Inferior parietal cortex (tissue), 1 donor: ENCODE data around the gene APCDD1.
"Not testable (repeated sequence)": the region's sequence is repeated elsewhere in the genome, so short reads cannot be mapped to it uniquely, and the experiment has no call there.

Source experiments
- DNase-seq: peaks from one replicate; pipeline ENCODE4 v3.0.0-alpha.2; 2016; ENCODE audit errors: extremely low spot score

APCDD1 gene

DNA sequence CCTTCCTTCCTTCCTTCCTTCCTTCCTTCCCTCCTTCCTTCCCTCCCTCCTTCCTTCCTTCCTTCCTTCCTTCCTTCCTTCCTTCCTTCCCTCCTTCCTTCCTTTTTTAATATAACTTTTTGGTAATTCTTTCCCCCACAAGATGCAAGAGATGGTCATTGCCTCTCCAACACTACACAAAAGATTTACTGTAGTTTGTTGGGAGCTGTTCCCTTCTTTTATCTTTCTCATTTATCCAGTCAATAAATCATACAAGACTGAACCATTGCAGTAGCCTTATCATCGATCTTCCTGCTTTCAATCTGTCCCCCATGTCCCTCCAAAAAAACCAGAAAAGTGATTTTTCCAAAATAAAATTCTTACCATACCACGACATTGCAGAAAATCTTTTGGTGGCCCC is 8.2 kb downstream of the APCDD1 start:
- no peak for DNase-seq

DNA sequence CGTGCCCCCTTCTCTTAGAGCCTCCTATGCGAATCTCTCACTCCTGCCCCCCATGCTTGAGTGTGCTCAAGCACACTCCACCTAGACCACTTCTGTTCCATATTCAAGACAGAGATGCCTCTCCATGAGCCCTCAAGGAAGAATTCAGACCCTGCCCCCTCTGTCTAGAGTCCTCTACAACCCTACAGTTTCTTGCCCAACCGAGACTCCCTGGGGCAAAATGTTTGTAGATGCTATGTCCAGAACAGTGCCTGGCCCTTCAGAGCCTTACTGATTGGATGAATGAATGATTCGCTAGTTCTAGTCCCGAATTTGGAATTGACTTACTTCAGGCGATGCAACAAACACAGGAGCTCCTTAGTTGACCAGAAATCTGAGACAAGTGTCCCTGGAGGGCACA is 8.7 kb downstream of the APCDD1 start:
- no peak for DNase-seq

DNA sequence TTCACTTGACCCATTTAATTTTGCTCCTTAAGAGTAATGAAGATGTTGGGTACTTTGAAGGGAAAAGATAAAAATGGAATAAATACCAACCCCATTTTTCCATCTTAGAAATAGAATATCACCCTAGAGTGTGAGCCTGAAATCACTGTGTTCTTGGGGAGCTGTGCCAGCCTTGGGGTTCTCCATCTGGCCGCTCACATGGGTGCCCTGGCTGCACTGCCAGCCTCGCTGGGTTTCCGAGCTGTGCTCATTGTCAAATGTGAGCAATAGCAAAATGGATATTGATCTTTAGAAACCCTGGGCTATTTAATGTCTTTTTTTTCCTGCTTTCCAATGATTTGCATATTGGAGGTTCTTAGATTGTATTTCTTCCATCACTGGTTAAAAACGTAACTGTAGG is 9.3 kb downstream of the APCDD1 start:
- no peak for DNase-seq

DNA sequence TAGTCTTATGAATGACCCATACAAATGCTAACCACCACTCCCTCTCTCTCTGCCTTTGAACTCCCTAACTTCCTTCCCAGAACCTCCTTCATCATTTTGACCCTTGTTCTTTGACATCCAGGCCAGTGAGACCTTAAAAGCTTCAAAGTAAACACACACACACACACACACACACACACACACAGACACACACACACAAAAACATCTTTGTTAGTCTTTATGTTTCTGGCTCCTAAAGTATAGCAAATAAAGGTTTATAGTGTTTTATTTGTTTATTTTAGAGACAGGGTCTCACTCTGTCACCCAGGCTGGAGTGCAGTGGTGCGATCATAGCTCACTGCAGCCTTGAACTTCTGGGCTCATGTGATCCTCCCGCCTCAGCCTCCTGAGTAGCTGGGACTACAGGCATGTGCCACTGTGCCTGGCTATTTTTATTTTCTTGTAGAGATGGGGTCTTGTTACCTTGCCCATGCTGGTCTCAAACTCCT is 9.8 kb downstream of the APCDD1 start:
- DNase-seq, result not testable (repeated sequence)

DNA sequence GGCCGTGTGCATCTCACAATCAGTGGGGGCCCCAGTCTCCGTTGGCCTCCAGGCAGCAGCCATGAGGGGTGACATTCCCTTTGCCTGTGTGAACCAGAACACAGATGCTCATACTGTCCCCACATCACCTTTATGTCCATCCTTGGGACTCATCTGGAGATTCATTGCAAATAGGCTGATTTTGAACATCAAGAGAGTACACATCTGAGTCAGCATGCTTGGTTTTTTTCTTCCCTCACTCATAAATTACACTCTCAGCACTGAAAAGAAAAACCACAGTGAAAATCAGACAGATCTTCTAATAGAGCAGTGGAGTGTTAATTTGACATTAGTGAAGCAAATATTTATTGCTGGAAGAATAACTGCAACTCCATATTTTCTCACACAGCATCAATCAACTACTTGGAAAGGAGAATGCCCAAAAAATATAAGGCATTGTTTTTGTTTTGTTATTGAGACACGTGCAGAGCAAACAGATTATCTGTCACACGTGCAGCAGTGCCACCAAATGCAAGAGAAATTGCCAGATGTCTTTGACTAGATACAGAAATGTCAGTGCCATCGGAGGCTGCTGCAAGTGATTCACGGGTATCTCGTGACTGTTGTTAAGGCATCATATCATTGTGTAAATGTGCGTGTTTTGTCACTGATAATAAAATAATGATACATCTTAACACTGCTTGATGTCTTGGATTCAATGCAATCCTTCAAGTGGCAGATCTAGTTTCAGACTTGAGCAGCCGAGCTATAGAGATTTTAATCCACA is 10.9 kb downstream of the APCDD1 start:
- DNase-seq, result no peak

DNA sequence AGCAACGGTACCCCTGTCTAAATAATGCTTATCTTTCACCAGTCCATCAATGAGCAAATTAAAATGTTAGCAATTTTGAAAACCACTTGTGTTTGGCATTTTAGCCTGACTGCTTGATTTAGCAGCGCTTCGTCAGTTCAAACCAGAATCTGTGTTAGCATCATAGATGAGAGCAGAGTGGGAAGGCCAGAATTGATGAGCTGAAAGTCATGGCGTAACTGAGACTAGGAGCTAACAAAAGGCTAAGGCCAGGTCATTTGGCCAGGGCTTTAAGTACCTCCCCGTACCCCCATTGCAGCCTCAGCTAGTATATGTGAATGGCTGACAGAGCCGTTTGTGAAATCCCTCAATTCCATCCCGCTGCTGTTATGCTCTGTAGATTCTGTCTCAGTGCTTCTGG is 16.0 kb downstream of the APCDD1 start:
- DNase-seq, result no peak

DNA sequence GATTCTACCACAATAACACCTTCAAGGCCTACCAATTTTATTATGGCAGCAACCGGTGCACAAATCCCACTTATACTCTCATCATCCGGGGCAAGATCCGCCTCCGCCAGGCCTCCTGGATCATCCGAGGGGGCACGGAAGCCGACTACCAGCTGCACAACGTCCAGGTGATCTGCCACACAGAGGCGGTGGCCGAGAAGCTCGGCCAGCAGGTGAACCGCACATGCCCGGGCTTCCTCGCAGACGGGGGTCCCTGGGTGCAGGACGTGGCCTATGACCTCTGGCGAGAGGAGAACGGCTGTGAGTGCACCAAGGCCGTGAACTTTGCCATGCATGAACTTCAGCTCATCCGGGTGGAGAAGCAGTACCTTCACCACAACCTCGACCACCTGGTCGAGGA is 17.1 kb downstream of the APCDD1 start:
- DNase-seq, result no peak

DNA sequence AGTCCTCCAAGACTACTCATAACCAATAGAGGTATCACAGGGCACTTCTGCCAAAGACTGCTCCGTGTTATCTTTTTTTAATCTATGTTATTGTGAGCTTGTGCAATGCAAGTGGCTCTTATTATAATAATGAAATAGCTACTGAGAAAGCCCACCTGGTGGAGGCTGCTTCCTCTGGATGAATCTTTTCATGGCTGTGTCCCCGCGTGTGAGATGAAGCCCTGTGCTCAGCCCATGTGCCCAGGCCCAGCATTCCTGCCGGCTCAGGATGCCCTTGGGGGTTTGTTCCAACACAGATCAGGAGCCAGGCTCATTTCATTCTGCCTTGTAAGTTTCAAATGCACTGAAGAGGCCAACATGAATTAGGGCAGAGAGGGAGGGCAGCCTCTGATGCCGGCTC is 18.7 kb downstream of the APCDD1 start:
- DNase-seq, result no peak

DNA sequence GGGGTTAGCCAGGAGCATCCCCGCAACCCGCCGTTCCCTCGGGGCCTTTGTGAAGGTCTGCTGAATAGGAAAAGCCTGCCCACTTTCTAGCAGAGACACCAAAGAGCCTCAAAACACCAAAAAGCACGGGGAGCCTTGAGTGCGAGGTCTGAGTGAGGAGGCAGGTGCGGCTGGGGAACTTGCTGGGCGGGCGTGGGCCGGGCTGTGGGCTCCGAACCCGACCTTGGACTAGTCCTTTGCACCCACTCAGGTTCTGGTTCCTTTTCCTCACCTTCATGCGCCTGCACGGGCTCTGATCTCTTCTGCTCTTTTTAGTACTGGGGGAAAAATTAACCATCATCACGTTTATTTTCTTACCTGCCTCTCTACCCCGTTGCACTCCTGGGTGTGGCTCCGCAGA is 19.9 kb downstream of the APCDD1 start:
- no peak for DNase-seq

DNA sequence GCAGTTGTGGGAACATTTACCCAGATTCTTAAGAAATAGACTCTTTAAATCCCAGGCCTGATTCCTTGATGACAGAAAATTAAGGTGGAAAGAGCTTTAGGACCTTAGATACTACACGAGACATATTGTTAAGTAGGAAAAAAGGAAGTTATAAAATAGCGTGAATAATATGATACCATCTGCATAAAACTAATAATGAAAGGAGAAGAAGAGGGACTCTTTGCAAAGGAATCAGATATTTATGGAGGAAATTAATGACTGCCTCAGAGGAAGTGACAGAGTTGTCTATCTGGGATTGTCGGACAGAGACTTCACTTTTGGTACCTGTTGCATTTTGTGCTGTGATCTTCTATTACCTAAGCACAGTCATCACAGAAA is 20.8 kb downstream of the APCDD1 start:
- no peak for DNase-seq

DNA sequence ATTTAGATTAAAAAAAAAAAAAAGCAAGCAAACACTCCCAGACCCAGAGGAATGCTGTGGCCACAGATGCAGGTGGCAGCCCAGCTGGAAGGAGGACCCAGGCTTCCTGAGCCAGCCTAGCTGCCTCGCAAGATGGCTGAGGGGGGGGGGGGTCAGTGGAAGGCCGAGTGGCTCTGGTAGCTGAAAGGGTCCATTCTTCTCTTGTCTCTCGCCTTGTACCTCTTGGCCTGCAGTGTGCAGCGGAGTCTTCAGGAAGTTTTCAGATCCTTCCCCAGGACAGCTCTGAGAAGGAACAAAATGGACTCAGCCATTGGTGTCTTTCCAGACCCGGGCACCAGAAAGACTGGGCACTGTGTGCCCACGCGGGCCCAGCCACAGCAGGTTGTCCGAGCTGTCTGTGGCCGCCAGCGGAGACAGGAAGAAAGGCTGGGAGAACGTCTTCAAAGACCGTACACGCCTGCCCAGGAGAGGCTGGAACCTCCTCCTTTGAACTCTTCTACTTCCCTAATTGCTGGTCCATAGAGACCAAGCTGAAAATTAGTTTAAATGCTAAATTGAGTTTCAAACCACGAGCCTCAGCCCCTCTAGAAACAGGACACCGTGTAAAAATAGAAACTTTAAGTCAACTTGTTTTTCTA is 21.3 kb downstream of the APCDD1 start:
- no peak for DNase-seq

DNA sequence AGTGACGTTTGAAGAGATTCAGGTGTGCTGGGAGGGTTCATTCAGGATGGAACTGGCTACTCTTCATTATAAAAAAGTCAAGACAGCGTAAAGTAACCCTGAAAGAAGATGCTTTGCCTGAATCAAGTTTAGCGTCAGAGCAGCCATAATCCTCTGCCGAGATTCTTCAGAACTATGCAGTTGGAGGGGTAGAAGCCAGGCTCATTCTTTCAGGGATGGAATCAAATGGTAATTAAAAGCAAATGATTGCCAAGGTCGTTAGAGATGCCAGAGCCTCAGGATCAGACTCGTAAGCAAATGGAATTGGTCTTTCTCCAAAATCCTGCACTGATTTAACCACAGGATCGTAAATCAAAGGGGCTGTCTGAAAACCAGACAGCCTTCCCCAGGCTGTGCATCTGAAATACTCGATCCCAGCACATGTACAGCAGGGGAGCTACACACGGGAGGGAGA is 21.9 kb downstream of the APCDD1 start:
- no peak for DNase-seq

DNA sequence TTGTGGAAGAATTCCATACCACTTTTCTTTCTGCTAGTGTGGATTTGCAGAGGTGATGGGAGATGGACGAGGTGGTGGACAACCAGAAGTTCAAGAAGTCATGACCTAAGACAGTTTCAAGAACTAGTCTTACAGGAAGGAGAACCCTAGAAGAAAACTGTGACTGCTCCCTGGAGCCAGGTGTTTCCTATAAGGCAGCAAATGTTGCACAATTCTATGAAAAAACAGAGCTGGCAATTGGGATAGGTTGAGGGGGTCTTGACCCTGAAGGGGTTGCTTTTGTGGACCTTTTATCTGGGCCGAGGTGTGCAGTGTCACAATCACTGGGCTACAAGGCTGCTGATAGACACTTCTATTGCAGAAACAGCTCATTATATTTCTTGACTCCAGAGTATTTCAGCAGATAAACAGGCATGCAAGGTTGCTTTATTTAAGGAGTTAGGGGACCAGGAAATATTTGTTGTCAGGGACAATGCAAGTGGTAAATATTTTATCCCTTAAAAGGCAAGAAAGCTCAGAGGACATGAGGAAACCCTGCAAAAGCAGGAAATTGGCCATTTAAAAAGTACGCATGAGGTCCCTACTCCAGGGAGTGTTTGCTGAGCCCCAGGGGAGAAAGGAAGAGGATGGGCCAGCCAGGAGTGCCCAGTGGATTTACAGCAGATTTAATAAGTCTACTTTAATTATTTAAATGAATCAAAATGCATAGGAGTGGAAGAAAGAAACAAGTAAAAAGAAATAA is 22.9 kb downstream of the APCDD1 start:
- DNase-seq, result no peak

DNA sequence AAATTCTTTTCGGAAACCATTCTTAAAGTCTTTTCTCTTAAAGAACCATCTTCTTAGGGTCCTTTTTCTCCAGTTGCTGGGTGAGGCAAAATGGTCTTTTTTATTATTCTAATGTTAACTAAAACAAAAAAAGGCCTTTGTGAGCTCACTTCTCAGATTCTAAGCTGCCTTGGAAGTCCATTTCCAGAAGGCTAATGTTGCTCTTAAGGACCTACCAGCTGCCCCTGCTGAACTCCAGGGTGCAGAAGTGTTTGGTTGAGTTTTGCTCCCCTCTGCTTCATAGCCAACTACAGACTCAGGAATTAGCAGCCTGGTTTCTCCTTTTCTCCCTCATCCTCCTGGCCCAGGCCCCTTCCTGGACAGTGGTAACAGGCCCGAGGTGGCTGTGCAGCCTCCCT is 23.4 kb downstream of the APCDD1 start:
- no peak for DNase-seq

DNA sequence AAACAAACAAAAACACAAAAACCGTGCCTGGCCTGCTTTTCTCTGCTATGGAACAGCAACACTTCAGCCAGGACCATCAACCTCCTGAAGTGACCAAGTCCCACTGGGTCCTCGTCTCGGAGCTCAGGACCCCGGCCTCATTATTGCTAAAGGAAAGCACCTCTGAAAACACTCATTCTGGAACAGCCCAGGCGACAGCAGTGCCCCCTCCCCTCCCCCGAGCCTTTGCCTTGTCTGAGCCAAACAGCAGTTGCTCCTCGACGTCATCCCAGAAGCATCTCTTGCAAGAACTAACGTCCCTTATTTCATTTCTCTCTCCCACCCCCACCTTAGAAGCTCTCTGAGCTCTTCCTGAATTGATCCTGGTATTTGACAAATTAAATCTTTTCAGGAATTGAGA is 27.4 kb downstream of the APCDD1 start:
- no peak for DNase-seq

DNA sequence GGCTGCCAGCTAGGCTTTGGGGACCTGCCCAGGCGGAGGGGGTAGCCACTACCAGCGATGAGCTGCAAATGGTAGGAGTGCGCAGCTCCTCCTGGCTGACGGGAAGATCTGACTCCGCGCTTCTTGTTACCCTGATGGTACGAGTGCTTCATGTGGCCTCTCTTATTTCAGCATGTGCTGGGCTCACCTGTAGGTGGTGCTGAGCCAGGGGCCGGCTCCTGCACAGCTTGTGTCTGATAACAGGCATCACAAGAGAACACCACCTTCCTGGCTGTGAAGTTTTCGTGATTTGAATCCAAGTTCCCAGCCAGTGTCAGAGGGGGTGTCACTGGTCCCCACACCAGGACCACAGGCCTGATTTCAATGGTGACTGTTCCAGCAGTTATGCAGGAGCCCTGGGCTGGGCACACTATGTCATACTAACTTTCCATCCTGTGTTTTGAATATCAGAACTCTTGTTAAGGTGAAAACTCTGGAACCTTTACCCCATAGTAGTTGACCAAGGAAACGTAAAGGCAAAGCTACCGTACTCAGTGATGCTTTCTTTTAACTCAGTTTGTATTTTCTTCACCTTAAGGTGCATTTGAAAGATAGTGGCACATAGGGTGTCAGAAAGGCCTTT is 28.0 kb downstream of the APCDD1 start:
- DNase-seq, result no peak

DNA sequence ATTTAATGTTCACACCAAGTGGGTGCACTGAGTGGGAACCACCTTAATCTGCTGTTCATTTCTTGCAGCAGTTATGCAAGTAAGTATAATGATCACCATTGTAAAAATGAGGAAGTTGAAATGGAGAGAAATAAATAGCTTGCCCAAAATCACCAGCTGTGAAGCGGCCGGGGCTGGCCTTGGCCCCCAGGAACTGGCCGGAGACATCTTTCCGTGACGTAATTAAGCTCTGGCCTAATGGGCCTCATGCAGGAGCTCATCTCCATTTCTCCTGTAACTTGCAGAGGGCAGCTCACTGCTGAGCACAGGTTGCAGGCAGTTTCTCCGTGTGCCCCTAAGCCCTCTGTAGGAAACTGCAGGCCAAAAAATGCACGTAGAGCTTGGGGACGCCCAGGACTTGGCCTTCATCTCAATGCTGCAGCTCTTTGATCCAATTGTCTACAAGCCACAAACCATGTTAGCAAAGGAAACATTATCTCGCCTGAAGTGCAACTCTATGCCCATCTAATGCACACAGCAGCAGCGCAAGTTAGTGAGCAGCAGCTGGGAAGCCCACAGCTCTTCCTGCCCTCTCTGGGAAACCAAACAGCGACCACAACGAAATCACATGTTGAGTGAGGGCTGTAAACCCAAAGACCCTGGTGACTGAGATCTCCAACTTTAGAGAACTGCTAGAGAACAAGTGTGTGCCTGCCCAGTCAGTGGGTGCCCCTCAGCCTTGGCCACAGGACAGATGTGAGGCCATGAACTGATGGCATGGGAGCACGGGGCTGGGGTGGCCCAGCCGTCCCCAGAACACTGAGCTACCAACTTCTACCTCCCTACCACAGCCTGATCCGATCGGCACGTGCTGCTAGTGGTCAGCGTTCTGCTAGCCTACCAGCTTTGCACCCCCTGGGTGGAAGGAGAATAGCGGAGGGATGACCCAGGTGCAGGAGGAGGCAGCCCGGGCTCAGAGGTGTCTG is 28.8 kb downstream of the APCDD1 start:
- no peak for DNase-seq

DNA sequence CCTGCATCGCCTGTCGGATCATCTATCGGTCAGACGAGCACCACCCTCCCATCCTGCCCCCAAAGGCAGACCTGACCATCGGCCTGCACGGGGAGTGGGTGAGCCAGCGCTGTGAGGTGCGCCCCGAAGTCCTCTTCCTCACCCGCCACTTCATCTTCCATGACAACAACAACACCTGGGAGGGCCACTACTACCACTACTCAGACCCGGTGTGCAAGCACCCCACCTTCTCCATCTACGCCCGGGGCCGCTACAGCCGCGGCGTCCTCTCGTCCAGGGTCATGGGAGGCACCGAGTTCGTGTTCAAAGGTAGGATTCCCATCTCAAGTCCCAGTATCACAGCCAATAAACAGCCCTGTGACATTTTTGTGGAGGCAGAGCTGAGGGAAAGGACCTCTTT is 31.0 kb downstream of the APCDD1 start:
- DNase-seq, result no peak

DNA sequence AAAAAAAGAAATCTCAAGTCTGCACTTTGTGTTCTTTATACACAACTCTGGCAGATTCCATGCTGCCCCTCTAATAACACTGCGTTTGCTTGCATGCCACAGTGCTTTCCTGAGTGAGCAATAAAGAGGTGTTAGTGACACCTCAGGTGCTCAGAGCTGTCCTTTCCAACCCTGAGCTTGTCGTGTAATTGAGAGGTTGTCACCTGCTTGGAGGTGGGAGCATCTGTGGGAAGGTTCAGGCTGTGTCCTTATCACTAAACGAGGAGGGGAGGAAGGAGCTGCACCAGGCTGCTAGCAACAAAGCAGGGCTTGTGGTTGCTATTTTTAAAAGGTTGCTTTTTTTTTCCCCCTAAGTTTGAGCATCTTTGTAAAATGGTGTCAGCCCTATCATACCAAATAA is 31.9 kb downstream of the APCDD1 start:
- no peak for DNase-seq

DNA sequence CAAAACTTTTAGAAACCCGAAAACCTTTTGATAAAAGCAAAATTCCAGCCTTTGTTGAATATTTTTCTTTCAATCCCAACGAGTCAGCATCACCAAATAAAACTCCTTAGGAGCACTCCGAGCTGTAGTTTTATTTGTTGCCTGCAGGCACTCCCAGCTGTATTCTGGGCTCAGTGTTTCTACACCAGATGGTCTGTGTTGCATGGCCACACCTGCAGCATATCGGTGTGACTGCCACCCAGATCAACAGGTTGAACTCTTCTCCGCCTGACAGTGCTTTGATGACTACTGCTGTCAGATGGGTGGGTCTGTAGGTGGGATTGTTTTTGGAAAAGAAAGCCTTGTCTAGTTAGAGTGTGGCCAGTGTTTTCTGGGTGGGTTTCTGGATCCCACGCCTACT is 32.7 kb downstream of the APCDD1 start:
- no peak for DNase-seq

DNA sequence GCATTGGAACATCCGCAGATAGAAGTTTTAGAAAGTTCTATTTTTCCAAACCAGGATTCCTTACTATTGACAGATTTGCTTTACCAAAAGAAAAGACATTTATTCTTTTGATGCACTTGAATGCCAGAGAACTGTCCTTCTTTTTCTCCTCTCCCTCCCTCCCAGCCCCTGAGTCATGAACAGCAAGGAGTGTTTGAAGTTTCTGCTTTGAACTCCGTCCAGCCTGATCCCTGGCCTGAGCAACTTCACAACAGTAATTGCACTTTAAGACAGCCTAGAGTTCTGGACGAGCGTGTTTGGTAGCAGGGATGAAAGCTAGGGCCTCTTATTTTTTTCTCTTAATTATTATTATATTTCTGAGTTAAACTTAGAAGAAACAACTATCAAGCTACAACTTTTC is 33.6 kb downstream of the APCDD1 start:
- no peak for DNase-seq
